A673 (cell line): ENCODE data around the gene NEK6.

Experiments used
- EZH2 ChIP-seq: fragments of 200-600 bp; sonication (generic); IDR thresholded peaks from 2 replicates; pipeline ENCODE4 v1.6.1; 2017; ENCODE audit warnings: borderline replicate concordance, low read depth, mild to moderate bottlenecking, mixed read lengths, antibody characterized with exemption, low read length; ENCODE audit not compliant: poor library complexity, severe bottlenecking
- TF ChIP-seq, protein P1 (sequence below): fragments of 300-800, 200-600 bp; sonication (generic); conservative IDR thresholded peaks from 2 replicates; pipeline ENCODE4 v1.5.1; 2017; ENCODE audit warnings: low read depth, mild to moderate bottlenecking, antibody characterized with exemption, low read length, moderate library complexity, mixed read lengths

GRCh38 chr9:124326378-124326777 is 68.6 kb downstream of the NEK6 start:
- TF ChIP-seq, protein P1, sequence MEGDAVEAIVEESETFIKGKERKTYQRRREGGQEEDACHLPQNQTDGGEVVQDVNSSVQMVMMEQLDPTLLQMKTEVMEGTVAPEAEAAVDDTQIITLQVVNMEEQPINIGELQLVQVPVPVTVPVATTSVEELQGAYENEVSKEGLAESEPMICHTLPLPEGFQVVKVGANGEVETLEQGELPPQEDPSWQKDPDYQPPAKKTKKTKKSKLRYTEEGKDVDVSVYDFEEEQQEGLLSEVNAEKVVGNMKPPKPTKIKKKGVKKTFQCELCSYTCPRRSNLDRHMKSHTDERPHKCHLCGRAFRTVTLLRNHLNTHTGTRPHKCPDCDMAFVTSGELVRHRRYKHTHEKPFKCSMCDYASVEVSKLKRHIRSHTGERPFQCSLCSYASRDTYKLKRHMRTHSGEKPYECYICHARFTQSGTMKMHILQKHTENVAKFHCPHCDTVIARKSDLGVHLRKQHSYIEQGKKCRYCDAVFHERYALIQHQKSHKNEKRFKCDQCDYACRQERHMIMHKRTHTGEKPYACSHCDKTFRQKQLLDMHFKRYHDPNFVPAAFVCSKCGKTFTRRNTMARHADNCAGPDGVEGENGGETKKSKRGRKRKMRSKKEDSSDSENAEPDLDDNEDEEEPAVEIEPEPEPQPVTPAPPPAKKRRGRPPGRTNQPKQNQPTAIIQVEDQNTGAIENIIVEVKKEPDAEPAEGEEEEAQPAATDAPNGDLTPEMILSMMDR: no peak
- no peak for TF ChIP-seq EZH2
